Upper lobe of left lung (tissue), 6 donors: ENCODE results near the gene RAF1. TPM values are rescaled to one million over a fixed set of nuclear protein-coding genes. Genes with fewer than 3 reads are reported as not detected.
"Not testable (repeated sequence)": the region's sequence is repeated elsewhere in the genome, so short reads cannot be mapped to it uniquely, and the experiment has no call there.

ENCODE experiments used
- ATAC-seq, 2 donors: fragments of 200-7000 bp; cut with Tn5 transposase; one replicate each; pipeline ENCODE4 v1.9.1; 2022; ENCODE audit warnings: mild to moderate bottlenecking in 2 of 2, moderate library complexity in 2 of 2; ENCODE audit not compliant: low FRiP score in 2 of 2
- DNase-seq, 2 donors: peaks; one replicate each; pipeline ENCODE4 v3.0.0-alpha.2; 2019 to 2020
- H3K27ac ChIP-seq, 4 donors: fragments of 200-600 bp; sonication (generic); one replicate each; pipeline ENCODE4 v1.5.1; 2016 to 2019
- H3K27me3 ChIP-seq, 4 donors: fragments of 200-600 bp; sonication (generic); one replicate each; pipeline ENCODE4 v1.5.1; 2017 to 2019
- H3K36me3 ChIP-seq, 4 donors: fragments of 200-600 bp; sonication (generic); one replicate each; pipeline ENCODE4 v1.5.1; 2016 to 2019
- H3K4me1 ChIP-seq, 4 donors: fragments of 200-600 bp; sonication (generic); one replicate each; pipeline ENCODE4 v1.5.1; 2018 to 2019
- H3K4me3 ChIP-seq, 4 donors: fragments of 200-600 bp; sonication (generic); one replicate each; pipeline ENCODE4 v1.5.1; 2017 to 2019; ENCODE audit warnings: mild to moderate bottlenecking in 2 of 4, moderate library complexity in 1 of 4
- H3K9me3 ChIP-seq, 4 donors: fragments of 200-600 bp; sonication (generic); one replicate each; pipeline ENCODE4 v1.5.1; 2018 to 2019
- EP300 ChIP-seq, 4 donors: sonication (generic); formaldehyde crosslinking; IDR thresholded peaks; one replicate each; pipeline ENCODE4 v1.5.1; 2017; ENCODE audit warnings: antibody characterized with exemption in 4 of 4, control low read depth in 2 of 4
- POLR2A ChIP-seq, 4 donors: fragments of 450-650 bp; IDR thresholded peaks; one replicate each; pipeline ENCODE4 v1.5.1; 2016 to 2017; ENCODE audit warnings: antibody characterized with exemption in 4 of 4, mild to moderate bottlenecking in 2 of 4
- POLR2AphosphoS5 ChIP-seq, 2 donors: sonication (generic); formaldehyde crosslinking; IDR thresholded peaks; one replicate each; pipeline ENCODE4 v1.5.1; 2017; ENCODE audit warnings: antibody characterized with exemption in 2 of 2
- WGBS, 2 donors: methylation state at CpG; one replicate each; pipeline ENCODE4 v1.1.5; 2017 to 2018; 5-methylcytosine and 5-hydroxymethylcytosine counted together
- total RNA-seq, 6 donors: library from RNA; depleted of rRNA in 4 of 6; stranded (reverse); fragments of >200 nt in 4 of 6; gene quantifications; one replicate each; pipeline versions ENCODE4 v1.1.0 to v1.2.1, GENCODE V29; 2016 to 2021
- TF ChIP-seq, protein P1 (sequence below), 6 experiments: fragments of 450-650 bp in 4 of 6; fragments of 200-600 bp in 2 of 6; sonication (generic) in 2 of 6; IDR thresholded peaks; one replicate each; pipeline ENCODE4 v1.5.1; 2016 to 2019; ENCODE audit warnings: antibody characterized with exemption in 6 of 6
- donor health status: DM: no; HTN: no; CAD: no; lungs with moderate emphysema.
- donor health status: DM: no; HTN: yes; CAD: no; lungs with severe emphysema.

RAF1 gene
- total RNA-seq, 6 donors from 2014 or later, result 78.7 to 195 (median 110) TPM

DNA sequence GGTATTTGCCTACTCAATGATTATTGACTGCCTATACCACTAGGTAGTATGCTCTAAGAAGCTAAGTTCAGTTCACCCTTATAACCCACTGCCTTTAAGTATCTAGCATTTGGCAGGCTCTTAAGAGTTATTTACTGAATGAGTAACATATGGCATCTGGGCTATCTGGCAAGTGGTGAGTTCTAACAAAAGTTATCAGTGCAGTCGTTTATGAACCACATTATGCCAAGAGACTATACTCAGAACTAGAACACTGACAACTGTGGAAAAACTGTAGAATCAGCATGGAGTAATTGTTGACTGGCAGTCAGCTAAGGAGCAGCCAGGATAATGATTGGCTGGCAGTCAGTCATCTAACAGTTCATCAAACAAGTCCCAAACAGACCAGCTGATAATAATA is 25.8 kb downstream of the RAF1 start:
- DNase-seq, result no peak
- no peak overlapping the region for H3K27ac ChIP-seq
- no peaks in the 10 kb centered on the region for H3K27me3 ChIP-seq
- ATAC-seq, result no peak
- peaks cover 0 to 2% (median 0%) of the 10 kb centered on the region in 4 donors for H3K36me3 ChIP-seq
- 38 to 61% methylated on average over 1 of the region's 1 CpG for WGBS, 2 donors
- no peak overlapping the region for H3K4me3 ChIP-seq
- peaks cover 2 to 19% (median 5%) of the 10 kb centered on the region in 4 donors for H3K4me1 ChIP-seq
- TF ChIP-seq POLR2AphosphoS5 (IDR thresholded peaks at IDR 0.05) (no peak), POLR2A (IDR thresholded peaks at IDR 0.05) (no peak), EP300 (IDR thresholded peaks at IDR 0.05) (no peak)
- TF ChIP-seq, protein P1, sequence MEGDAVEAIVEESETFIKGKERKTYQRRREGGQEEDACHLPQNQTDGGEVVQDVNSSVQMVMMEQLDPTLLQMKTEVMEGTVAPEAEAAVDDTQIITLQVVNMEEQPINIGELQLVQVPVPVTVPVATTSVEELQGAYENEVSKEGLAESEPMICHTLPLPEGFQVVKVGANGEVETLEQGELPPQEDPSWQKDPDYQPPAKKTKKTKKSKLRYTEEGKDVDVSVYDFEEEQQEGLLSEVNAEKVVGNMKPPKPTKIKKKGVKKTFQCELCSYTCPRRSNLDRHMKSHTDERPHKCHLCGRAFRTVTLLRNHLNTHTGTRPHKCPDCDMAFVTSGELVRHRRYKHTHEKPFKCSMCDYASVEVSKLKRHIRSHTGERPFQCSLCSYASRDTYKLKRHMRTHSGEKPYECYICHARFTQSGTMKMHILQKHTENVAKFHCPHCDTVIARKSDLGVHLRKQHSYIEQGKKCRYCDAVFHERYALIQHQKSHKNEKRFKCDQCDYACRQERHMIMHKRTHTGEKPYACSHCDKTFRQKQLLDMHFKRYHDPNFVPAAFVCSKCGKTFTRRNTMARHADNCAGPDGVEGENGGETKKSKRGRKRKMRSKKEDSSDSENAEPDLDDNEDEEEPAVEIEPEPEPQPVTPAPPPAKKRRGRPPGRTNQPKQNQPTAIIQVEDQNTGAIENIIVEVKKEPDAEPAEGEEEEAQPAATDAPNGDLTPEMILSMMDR (IDR thresholded peaks at IDR 0.05), result no peak
- H3K9me3 ChIP-seq, result no peaks in the 10 kb centered on the region

GRCh38 chr3:12633108-12633507 is 30.8 kb downstream of the RAF1 start:
- 88 to 94% methylated on average over 4 of the region's 4 CpGs for WGBS, 2 donors
- no peaks in the 10 kb centered on the region for H3K36me3 ChIP-seq
- ATAC-seq (no peak), DNase-seq (no peak)
- no peaks in the 10 kb centered on the region for H3K27me3 ChIP-seq
- no peak overlapping the region for H3K27ac ChIP-seq
- H3K4me3 ChIP-seq, result no peak overlapping the region
- H3K4me1 ChIP-seq, result peaks cover 15 to 25% (median 23%) of the 10 kb centered on the region in 4 donors
- no peak for TF ChIP-seq POLR2AphosphoS5 (IDR thresholded peaks at IDR 0.05)
- no peak for TF ChIP-seq POLR2A (IDR thresholded peaks at IDR 0.05)
- TF ChIP-seq, protein P1 (IDR thresholded peaks at IDR 0.05), result no peak
- no peaks in the 10 kb centered on the region for H3K9me3 ChIP-seq

DNA sequence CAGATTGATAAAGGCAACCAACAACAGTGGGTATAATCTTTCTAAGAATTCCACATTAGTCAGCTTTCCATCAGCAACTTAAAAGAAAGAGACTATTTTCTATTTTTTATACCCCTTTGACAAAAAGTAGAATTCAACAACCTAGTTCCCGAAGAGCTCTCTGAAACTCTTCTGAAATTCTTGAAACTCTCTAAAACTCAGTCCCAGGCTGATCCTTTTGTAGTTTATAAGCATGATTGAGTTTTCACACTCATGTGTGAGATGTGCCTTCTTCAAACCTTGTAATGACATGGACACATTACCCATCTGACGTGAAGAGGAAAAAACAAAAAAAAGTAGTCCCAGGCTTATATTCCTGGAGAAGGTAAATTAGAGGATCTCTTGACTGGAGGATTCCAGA is 31.4 kb downstream of the RAF1 start:
- Histone ChIP-seq H3K27ac (no peak overlapping the region), H3K36me3 (no peaks in the 10 kb centered on the region)

GRCh38 chr3:12630843-12631242 is 33.1 kb downstream of the RAF1 start:
- not testable (repeated sequence) for H3K36me3 ChIP-seq, H3K9me3 ChIP-seq, H3K27ac ChIP-seq, DNase-seq, H3K4me3 ChIP-seq, ATAC-seq, H3K27me3 ChIP-seq
- H3K4me1 ChIP-seq, result peaks cover 20 to 31% (median 25%) of the 10 kb centered on the region in 4 donors
- 95 to 96% methylated on average over 7 of the region's 7 CpGs for WGBS, 2 donors

More for the DNA sequence above, 31.4 kb downstream of the RAF1 start:
- Histone ChIP-seq H3K4me3 (no peak overlapping the region), H3K9me3 (no peaks in the 10 kb centered on the region), H3K27me3 (no peaks in the 10 kb centered on the region), H3K4me1 (peaks cover 14 to 26% (median 20%) of the 10 kb centered on the region in 4 donors)
- TF ChIP-seq, protein P1 (IDR thresholded peaks at IDR 0.05), result no peak
- no peak for TF ChIP-seq POLR2AphosphoS5 (IDR thresholded peaks at IDR 0.05)
- TF ChIP-seq POLR2A (IDR thresholded peaks at IDR 0.05), result no peak
- no peak for TF ChIP-seq EP300 (IDR thresholded peaks at IDR 0.05)
- 70 to 92% methylated on average over 2 of the region's 2 CpGs for WGBS, 2 donors
- no peak for DNase-seq
- no peak for ATAC-seq

DNA sequence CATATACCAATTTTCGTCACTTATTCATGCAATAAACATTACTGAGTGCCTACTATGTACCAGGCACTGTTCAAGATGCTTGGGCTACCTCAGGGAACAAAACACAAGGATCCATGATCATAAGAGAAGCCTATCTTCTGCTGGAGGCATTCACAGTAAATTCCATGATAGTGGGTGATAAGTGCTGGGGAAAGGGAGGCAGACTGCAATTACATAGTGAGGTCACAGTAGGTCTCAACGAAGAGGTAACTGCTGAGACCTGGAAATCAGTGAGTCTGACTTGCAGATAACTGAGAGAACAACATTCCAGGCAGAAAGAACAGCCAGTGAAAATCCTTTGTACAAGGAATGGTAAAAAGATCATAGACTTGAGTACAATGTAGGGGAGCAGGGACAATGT is 33.6 kb downstream of the RAF1 start:
- no peaks in the 10 kb centered on the region for H3K27me3 ChIP-seq
- H3K4me1 ChIP-seq, result peaks cover 25 to 35% (median 30%) of the 10 kb centered on the region in 4 donors
- no peak overlapping the region for H3K4me3 ChIP-seq
- H3K9me3 ChIP-seq, result no peaks in the 10 kb centered on the region
- TF ChIP-seq POLR2AphosphoS5 (IDR thresholded peaks at IDR 0.05) (no peak), EP300 (IDR thresholded peaks at IDR 0.05) (no peak), POLR2A (IDR thresholded peaks at IDR 0.05) (no peak)
- TF ChIP-seq, protein P1 (IDR thresholded peaks at IDR 0.05), result no peak
- ATAC-seq (no peak), DNase-seq (no peak)
- H3K36me3 ChIP-seq, result no peaks in the 10 kb centered on the region
- H3K27ac ChIP-seq, result no peak overlapping the region
- WGBS, 2 donors, result 75 to 90% methylated on average over 2 of the region's 2 CpGs
